ENCODE measurements around the gene SVEP1.
"Not testable (repeated sequence)": the region's sequence is repeated elsewhere in the genome, so short reads cannot be mapped to it uniquely, and the experiment has no call there.

Gene SVEP1

DNA sequence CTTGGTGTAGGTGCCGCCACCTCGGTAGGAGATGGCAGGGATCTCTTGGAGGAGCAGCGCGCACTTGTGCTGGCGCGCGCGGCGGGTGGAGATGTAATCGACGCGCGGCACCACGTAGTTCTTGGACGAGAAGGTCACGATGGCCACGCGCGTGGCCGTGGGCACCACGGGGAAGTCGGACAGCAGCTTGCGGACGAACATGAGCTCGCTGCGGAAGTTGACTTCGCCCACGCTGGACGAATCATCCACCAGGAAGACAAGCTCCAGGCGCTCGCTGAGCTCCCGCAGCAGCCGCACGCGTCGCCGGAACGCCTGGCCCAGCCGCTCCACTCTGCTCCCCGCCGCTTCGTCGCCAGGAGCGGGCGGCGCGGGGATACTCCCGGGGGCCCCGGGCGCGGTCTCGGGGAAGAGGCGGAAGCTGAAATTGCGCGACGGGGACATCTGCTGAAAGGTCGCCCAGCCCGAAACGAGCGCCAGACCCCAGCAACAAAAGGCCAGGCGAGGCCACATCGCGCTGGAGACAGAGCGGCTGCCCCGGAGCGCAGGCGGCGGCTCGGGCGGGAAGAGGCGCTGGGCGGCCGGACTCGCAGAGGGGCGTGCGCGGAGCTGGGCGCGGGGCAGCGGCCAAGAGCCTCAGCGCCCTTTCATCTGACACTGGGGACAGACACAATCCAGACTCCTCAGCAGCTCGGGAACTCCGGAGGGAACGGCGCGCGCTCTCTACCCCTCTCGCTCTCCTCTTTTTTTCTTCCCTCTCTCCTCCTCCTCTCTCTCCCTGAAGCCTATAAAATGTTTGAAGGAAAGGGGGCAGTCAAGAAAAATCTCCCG is at the start of gene SVEP1:
Gene SVEP1, minus strand, starts transcription at position 708 of the 828 bp plus-strand sequence. Its CDS starts 198 bp downstream, at position 510.
- DNase-seq (ENCODE audit: low read depth) = no peak

DNA sequence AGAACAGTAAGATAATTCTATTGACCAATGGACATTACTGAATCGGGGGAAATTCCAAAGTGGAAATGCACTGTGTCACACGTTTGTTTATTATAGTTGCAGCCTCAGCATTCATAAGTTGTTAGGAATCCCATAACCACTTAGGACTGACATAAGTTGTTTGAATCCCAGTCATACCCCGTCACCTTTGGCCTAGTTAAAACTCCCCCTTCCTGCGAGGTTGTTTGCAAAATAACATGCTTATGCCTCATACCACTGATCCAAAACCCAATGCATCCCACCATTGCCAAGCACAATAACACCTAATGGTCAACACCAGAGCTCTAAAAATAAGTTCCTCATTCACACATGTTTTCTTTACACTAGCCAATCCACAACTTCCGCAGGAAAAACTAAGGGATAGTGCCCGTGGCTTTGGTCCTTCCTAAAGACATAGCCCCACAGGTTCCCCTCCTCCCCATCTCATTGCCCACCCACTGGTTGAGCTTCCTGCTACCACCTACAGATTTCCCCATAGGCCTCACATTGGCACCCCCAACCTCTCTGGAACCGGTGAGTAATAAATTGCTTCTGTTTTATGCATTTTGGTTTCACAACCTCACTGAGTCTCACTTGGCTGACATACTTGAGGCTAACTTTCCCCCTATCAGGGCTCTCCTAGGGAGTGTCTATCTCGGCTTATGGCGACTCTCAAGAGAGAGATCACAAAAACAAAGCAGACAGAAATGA is 46.7 kb upstream of the SVEP1 start:
- no peak for DNase-seq (ENCODE audit: low read depth)

DNA sequence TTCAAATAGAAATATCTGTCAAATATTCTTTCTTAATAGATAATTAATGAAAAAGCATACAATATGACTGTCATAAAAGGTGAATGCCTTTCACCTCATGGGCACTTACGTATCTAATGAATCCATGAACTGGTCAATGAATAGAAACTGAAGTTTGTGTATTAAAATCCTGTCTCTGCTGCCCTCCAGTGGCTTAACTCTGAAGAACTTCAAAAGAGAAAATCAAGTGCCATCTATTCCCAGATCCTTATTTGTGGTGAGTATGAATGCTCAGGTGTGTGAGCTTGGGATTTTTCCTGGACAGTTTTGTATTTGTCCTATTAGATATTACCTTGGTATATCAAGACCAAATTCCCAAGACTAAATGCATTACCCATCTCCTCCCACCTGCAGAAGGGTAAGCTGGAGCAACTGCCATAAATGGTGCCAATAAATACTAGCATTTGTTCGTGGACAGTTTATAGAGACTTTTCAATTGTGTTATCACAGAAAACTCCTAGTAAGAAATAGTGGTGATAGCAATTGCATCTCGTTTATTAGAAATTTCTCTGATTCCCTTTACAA is 44.0 kb upstream of the SVEP1 start:
- DNase-seq (ENCODE audit: low read depth) = no peak

DNA sequence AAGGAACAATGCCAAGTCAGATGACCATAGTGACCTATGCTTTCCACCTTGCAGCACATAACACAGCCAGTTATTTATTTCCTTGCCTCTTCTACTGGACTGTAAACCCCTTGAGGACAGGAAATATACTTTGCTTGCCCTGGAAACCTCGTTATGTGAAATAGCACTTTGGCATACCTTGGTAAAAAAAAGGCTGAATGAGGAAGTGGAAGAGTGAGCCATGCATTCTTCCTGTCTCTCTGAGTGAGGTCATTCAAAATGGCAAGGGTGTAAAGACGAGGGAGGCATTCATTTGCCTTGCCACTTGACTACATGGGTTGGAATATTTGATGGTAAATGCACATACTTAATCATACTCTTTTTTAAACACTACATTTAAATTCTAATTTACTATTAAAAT is 42.8 kb upstream of the SVEP1 start:
- no peak for DNase-seq (ENCODE audit: low read depth)

DNA sequence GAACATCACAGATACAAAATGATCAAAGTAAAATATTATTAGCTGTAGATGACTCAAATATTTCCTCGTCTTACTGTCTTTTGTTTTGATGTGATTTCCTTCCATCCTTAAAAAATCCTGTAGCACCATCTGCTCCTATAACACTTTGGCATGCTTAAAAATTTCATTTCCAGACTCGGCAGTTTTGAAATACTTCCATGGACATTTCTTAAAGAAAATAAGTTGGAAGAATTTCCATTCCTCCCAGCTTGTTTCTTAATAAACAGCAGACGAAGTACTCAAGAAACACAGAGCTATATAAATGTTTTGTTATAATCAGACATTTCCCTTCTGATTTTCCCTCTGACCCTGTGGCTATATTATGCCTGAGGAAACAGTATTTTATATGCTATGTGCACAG is 41.2 kb upstream of the SVEP1 start:
- DNase-seq (ENCODE audit: low read depth) = no peak

DNA sequence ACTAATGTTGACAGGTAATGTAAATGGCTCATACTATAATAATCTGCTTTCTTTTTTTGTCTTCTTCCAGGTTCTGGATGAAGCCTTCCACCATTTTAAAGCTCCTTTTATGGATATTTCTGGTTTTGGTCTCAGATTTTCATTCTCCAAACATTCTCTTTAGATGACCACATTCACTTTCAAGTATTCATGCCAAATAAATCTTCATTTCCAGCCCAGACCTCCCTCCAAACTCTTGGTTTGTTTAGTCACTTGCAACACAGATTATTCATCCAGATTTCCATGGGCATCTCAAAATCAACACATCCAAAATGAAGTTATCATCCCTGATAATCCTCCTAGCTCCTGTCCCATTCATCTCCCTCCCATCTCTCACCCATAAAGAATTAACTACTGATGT is 40.3 kb upstream of the SVEP1 start:
- DNase-seq (ENCODE audit: low read depth) = no peak

DNA sequence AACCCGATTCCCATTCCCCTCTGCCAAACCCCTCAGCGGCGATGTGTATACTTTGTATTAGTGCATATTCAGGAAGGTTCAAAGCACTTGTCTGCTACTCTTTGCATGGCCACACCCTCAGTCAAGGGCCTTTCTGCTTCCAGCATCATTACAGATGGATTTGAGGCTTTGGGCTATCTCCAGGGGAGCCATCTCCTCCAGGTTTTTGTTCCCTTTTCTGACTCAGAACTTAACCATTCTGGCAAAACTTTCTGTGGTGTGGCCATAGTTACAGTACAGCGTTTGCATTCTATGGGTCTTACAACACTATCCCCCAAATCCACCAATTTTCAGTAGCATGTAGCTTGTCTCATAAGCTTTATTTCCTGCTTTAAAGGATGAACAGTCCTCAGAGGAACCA is 36.0 kb upstream of the SVEP1 start:
- DNase-seq (ENCODE audit: low read depth) = no peak

DNA sequence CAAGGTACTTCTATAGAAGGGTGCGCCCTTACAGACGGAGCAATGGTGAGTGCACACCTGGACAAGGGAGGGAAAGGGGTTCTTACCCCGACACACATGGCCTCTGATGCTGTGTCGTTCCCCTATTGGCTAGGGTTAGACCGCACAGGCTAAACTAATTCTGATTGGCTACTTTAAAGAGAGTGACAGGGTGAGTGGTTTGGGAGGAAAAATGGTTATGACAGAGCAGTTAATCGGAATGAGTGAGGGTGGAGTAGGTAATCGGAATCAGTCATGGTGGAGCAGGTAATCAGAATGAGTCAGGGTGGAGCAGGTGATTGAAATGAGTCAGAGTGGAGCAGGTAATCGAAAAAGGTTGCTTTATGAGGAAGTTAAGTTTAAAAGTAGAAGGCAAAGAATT is 35.0 kb upstream of the SVEP1 start:
- DNase-seq (ENCODE audit: low read depth) = not testable (repeated sequence)

DNA sequence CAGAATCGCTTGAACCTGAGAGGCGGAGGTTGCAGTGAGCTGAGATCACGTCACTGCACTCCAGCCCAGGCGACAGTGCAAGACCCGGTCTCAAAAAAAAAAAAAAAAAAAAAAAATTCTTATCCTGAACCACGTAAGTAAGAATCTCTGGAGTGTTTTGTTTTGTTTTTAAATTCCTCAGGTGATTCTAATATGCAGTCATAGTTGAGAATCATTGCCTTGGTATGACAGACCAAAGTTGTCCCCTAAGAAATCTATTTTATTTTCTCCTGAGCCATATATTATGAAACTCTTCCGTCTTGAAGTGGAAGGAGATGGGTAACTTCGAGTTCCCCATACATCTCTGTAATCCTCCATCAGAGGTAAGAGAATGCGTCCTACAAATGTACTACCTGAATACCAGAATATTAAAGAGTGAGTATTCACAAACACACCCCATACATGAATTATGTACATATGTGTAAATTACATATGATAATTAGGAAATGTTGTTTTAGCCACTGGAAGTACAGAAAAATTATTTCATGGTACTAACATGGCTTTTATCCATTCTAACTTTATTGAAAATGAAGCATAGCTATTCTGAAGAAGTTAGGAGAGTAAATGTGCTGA is 26.7 kb upstream of the SVEP1 start:
- DNase-seq (ENCODE audit: low read depth) = no peak

DNA sequence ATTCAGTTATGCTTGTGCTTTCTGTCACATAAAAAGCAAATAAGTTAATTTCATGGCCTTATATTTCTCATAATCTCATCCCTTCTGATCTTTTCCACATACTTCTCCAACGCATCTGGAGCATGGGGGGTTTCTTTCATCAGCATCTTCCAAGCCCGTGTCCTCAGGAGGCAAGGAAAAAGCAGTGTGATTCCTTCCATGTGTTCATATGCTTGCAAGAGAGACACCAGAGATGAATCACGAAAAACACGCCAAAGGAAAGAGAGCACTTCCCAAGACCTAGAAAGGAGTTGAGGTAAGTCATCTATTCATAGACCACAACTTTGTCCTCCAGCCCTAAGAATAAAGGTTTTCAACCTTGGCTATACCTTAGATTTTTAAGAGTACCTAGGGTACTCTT is 26.0 kb upstream of the SVEP1 start:
- no peak for DNase-seq (ENCODE audit: low read depth)

DNA sequence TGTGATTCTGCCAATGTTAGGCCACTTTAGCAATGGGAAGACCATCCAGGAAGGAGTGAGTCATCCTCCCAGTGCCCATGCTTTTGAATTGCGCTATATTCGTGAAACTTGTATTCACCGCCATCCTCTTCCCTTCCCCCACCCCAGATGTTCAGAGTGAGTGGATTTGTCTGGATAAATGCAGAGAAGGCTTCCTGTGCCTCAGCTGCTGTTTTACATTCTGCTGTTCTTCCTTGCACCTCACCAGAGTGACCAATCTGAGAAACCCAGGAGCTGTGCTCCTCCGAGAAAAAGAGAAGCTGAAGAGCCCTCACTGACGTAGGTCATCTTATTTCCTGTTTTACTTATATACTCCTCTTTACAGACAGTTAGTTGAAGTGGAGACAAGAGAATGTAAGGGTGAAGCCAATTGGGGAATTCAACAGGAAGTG is 24.6 kb upstream of the SVEP1 start:
- DNase-seq (ENCODE audit: low read depth) = no peak

DNA sequence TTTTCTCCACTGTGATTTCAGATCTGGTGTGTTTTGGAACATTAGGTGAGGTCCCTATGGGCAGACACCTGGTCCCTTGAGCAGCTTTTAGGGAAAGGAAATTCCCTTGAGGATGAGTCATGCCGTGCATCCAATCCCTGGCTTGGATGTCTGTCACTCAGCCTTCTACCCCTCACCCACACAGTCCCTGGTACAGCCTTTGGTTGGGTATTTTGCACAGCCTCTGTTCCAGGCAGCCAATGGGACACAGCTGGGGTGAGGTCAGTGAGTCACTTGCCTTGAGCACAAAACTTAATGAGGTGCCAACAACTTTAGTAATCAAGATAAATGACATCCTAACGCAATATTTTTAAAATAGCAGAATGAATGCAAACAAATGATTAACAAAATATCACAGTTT is 22.7 kb upstream of the SVEP1 start:
- no peak for DNase-seq (ENCODE audit: low read depth)

DNA sequence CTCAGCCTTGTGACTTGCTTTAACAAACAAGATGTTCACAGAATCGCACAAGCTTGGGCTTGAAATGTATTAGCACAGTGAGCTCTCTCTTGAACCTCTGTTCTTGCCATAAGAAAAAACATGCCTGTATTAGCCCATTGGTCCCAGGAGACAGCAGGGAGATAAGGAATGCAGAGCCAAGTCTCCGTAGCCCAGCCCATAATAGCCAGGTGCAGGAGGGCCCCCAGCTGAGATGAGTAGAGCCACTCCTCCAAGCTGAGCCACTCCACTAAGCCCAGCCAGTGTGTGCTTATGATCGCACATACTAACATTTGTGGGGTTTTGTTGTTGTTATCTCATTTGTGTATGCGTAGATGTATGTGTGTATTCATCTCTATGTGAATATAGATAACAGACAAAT is 21.6 kb upstream of the SVEP1 start:
- no peak for DNase-seq (ENCODE audit: low read depth)

DNA sequence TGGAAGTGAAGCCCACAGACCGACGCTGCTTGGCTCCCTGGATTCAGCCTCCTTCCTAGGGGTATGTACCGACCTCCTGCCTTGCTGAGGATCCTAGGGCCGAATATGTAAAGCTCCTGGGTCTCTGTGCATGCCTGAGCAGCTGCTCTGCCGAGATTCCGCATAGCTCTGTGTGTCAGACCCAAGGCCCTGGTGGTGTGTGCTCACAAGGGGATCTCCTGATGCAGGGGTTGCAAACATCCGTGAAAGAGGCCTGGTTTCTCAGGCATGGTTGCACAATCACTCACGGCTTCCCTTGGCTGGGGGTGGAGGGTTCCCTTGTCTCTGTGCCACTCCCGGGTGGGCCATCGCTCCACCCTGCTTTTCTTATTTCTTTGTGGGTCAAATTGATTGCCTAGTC is 19.9 kb upstream of the SVEP1 start:
- no peak for DNase-seq (ENCODE audit: low read depth)

DNA sequence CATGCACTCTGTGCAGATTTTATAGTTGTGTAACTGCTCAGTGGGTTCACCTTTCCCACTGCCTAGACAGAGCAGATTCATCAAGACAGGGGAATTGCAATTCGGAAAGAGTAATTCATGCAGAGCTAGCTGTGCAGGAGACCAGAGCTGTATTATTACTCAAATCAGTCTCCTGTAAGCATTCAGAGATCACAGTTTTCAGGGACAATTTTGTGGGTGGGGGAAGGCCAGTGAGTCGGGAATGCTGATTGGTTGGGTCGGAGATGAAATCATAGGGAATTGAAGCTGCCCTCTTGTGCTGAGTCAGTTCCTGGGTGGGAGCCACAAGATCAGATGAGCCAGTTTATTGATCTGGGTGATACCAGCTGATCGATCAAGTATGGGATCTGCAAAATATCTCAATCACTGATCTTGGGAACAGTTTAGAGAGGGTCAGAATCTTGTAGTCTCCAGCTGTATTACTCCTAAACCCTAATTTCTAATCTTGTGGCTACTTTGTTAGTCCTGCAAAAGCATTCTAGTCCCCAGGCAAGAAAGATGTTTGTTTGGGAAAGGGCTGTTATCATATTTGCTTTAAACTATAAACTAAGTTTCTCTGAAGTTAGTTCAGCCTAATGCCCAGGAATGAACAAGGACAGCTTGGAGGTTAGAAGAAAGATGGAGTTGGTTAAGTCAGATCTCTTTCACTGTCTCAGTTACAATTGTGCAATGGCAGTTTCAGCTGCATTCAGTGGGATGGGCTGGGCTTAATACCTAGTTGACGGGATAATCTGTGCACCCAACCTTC is 12.7 kb upstream of the SVEP1 start:
- DNase-seq (ENCODE audit: low read depth) = no peak

DNA sequence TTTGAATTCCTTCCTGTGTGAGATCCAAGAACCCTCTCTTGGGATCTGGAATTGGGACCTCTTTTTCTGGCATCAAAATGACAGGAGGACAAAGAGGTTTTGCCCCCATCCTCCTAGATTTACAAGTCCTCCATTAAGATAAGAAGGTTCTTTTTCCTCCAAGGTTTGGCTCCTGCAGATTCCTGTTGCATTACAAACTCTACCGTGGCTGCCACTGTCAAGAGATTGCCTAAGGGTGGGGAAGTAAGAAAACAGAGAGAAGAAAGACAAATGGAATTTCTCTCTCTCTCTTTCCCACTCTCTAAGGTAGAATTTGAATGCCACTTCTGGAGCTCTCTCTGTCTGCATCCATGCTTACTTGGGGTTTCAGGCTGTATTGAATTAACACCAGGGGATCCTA is 12.0 kb upstream of the SVEP1 start:
- no peak for DNase-seq (ENCODE audit: low read depth)

DNA sequence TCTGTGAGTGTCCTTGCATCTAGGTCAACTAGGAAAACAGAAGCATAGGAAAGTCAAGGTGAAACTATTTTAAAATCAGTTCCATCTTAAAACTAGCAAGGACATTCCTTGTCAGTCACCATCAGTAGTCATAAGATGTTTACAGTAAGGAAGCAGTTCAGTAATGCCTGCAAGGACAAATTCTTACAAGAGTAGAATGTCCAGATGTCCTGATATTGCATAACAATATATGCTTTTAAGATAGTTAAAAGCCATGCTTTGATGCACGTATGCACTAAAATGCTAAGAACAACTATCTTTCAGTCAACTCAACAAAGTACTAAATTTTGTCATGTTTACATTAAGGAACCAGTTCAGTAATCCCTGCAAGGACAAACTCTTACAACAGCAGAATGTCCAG is 11.3 kb upstream of the SVEP1 start:
- DNase-seq (ENCODE audit: low read depth) = no peak

DNA sequence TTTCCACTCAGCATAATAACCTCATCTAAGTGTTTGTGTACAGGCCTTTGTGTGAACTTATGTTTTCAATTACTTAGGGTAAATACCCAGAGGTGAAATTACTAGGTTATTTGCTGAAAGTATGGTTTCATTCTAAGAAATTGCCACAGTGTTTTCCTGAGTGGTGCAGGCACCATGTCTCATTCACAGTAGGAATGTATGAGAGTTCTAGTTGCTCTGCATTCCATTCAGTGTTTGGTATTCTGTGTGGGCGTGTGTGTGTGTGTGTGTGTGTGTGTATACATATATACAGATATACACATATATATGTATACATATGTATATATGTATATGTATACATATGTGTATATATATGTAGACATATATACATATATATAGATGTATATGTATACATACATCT is 8.8 kb upstream of the SVEP1 start:
- DNase-seq (ENCODE audit: low read depth) = no peak

DNA sequence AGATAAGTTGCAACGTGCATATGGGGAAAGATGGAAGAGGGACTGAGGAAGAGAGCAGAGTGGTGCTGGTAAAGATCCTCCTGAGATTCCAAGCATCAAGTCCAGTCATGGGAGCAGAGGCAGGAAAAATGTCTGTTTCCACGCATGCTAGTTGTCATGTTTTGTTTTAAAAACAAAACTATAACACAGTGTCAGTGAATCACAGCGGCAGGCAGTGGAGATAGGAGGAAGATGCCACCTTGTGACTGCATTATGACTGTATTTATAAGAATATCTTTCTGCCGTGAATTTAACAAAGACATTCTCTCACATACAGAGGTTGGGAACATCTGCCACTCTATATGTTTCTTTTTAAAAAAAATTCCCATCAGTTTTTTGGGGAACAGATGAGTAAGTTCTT is 3.7 kb upstream of the SVEP1 start:
- no peak for DNase-seq (ENCODE audit: low read depth)

DNA sequence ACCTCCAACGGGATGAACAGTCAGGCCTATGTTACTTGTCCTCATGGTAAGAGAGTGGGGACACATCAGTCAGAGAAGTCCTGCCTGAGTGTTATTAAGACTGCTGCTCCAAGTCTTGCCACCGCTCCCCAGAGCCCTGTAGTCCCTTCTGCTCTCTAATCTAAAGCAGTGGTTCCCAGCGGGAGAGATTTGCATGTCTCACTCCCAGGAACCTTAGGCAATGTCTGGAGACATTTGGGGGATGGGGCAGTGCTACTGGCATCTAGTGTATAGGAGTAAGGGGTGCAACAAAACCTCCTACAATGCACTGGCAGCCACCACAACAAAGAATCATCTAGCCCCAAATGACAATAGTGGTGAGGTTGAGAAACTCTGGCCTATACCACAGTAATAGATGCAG is 2.6 kb upstream of the SVEP1 start:
- no peak for DNase-seq (ENCODE audit: low read depth)

DNA sequence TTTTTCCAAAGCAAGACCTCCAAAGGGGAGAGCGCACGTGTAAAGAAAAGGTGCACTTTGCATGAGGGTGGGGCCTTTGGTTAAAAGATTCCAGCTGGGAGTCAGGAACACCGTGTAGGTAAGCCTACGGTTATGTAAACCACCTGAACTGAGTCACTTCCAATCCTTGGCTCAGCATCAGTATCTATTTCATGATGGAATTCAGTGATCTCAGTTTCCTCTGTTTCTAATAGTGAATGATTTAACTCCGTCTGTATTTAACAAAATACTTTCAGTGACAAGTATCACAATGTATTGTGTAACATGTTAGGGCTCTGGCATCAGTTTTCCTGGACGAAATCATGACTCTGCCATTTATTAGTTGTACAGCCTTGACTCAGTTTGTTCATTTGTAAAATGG is 1.3 kb upstream of the SVEP1 start:
- DNase-seq (ENCODE audit: low read depth) = no peak

DNA sequence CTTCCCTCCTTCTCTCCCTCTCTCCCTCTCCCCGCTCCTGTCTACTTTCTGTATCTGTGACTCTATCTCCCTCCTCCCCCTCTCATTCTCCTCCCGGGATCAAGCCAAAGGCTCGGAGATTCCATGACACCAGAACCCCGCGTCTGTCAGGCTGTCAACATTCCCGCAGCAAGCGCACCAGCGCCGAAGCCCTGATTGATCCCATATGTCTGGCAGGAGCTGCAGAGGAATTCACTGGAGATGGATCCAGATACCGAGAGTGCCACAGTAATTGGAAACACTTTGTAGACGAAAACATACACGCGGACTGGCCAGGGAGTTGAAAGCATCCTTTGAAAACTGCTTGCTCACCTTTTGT is 300 bp upstream of the SVEP1 start:
- DNase-seq (ENCODE audit: low read depth) = no peak
